A549 (cell line): ENCODE measurements around the gene OXSM. TPM values are rescaled to one million over a fixed set of nuclear protein-coding genes. Genes with fewer than 3 reads are reported as not detected.

Source experiments
- ATAC-seq, 2 experiments: fragments of 200-7000 bp in 1 of 2; fragments of >200 bp in 1 of 2; cut with Nextera tagmentation in 1 of 2; cut with Tn5 transposase in 1 of 2; 3 replicates each; pipeline versions ENCODE4 v1.8.0 to v1.9.1; 2018 to 2020; ENCODE audit warnings: mild to moderate bottlenecking in 1 of 2, moderate library complexity in 1 of 2
- CTCF ChIA-PET: fragments of 300-600 bp; sonication (Branson Sonifier 250); formaldehyde crosslinking; extraction: SDS; loops from one replicate; lab custom pipeline; 2021; ENCODE audit warnings: antibody characterized with exemption, inconsistent platforms; lab: Yijun Ruan, JAX
- POLR2A ChIA-PET: fragments of 350-600 bp; formaldehyde crosslinking; extraction: SDS; loops from one replicate; lab custom pipeline; 2021; ENCODE audit warnings: antibody characterized with exemption, inconsistent platforms; lab: Yijun Ruan, JAX
- DNase-seq, 2 experiments: peaks; one replicate each; pipeline versions ENCODE4 v3.0.0 to v3.0.0-alpha.2; 2011 to 2016; ENCODE audit warnings: low read depth in 1 of 2, low spot score in 1 of 2
- FAIRE-seq: peaks from 2 replicates; lab custom pipeline; 2011; peaks lifted over from hg19 to GRCh38; lab: Jason Lieb, UNC
- H3K27ac ChIP-seq, 2 experiments: fragments of >200 bp; sonication (Bioruptor Twin); formaldehyde crosslinking; 3 replicates each; pipeline ENCODE4 v1.5.1; 2016 to 2017
- H3K4me1 ChIP-seq: fragments of >200 bp; sonication (Bioruptor Twin); formaldehyde crosslinking; 3 replicates; pipeline ENCODE4 v1.6.1; 2016
- H3K4me2 ChIP-seq: fragments of >200 bp; sonication (Bioruptor Twin); formaldehyde crosslinking; 3 replicates; pipeline ENCODE4 v1.6.1; 2016
- H3K4me3 ChIP-seq: fragments of >200 bp; sonication (Bioruptor Twin); formaldehyde crosslinking; 3 replicates; pipeline ENCODE4 v1.5.1; 2016
- H3K9me3 ChIP-seq: fragments of >200 bp; sonication (Bioruptor Twin); formaldehyde crosslinking; 3 replicates; pipeline ENCODE4 v1.6.1; 2016
- BCL3 ChIP-seq: fragments of >200 bp; sonication (Bioruptor Twin); formaldehyde crosslinking; IDR thresholded peaks from 3 replicates; pipeline ENCODE4 v1.6.1; 2016
- CBX2 ChIP-seq: fragments of 200-600 bp; sonication (generic); IDR thresholded peaks from 2 replicates; pipeline ENCODE4 v1.6.1; 2016; ENCODE audit warnings: low read depth, mild to moderate bottlenecking, borderline replicate concordance
- CBX8 ChIP-seq: fragments of 200-600 bp; sonication (generic); IDR thresholded peaks from 2 replicates; pipeline ENCODE4 v1.6.1; 2016
- CEBPB ChIP-seq, 2 experiments: fragments of >200 bp in 1 of 2; sonication (Bioruptor Twin) in 1 of 2; formaldehyde crosslinking in 1 of 2; IDR thresholded peaks; 2 replicates each; pipeline ENCODE4 v1.6.1; 2012 to 2016
- CHD4 ChIP-seq: fragments of 200-600 bp; sonication (generic); IDR thresholded peaks from 2 replicates; pipeline ENCODE4 v1.6.1; 2016; ENCODE audit warnings: antibody characterized with exemption, mild to moderate bottlenecking, borderline replicate concordance
- EHF ChIP-seq: fragments of 250-450 bp; sonication (Bioruptor Pico); IDR thresholded peaks from 2 replicates; pipeline ENCODE4 v1.5.0; 2020; ENCODE audit warnings: mild to moderate bottlenecking
- EHMT2 ChIP-seq: fragments of 200-600 bp; sonication (generic); IDR thresholded peaks from 2 replicates; pipeline ENCODE4 v1.6.1; 2016; ENCODE audit warnings: antibody characterized with exemption, low read depth, mild to moderate bottlenecking, moderate library complexity
- ELK1 ChIP-seq: fragments of 150-350 bp; IDR thresholded peaks from 2 replicates; pipeline ENCODE4 v1.6.1; 2014; ENCODE audit warnings: low read depth, mild to moderate bottlenecking, low read length
- EP300 ChIP-seq, 2 experiments: fragments of >200 bp; sonication (Bioruptor Twin); formaldehyde crosslinking; IDR thresholded peaks; 2 replicates in 1 of 2; 3 replicates in 1 of 2; pipeline ENCODE4 v1.6.1; 2016 to 2017
- ESRRA ChIP-seq: fragments of 150-350 bp; IDR thresholded peaks from 2 replicates; pipeline ENCODE4 v1.6.1; 2014; ENCODE audit warnings: mild to moderate bottlenecking, low read length, borderline replicate concordance
- FOSB ChIP-seq: fragments of 250-450 bp; sonication (Bioruptor Pico); IDR thresholded peaks from 2 replicates; pipeline ENCODE4 v1.5.0; 2020; ENCODE audit warnings: mild to moderate bottlenecking, moderate library complexity
- FOXS1 ChIP-seq: fragments of 250-450 bp; sonication (Bioruptor Pico); IDR thresholded peaks from 2 replicates; pipeline ENCODE4 v1.5.0; 2020; ENCODE audit warnings: mild to moderate bottlenecking, moderate library complexity
- GATA3 ChIP-seq: IDR thresholded peaks from 2 replicates; pipeline ENCODE4 v1.6.1; 2012; ENCODE audit warnings: borderline replicate concordance
- HDAC2 ChIP-seq: fragments of 200-600 bp; sonication (generic); IDR thresholded peaks from 2 replicates; pipeline ENCODE4 v1.6.1; 2016
- HES2 ChIP-seq: fragments of >200 bp; sonication (Bioruptor Twin); formaldehyde crosslinking; IDR thresholded peaks from 2 replicates; pipeline ENCODE4 v1.6.1; 2016
- HEYL ChIP-seq: fragments of 250-450 bp; sonication (Bioruptor Pico); IDR thresholded peaks from 2 replicates; pipeline ENCODE4 v1.8.0; 2021; ENCODE audit warnings: mild to moderate bottlenecking, moderate library complexity
- HOXA7 ChIP-seq: fragments of 250-450 bp; sonication (Bioruptor Pico); IDR thresholded peaks from 2 replicates; pipeline ENCODE4 v1.5.0; 2020; ENCODE audit warnings: mild to moderate bottlenecking, moderate library complexity
- JUNB ChIP-seq: fragments of >200 bp; sonication (Bioruptor Twin); formaldehyde crosslinking; IDR thresholded peaks from 2 replicates; pipeline ENCODE4 v1.6.1; 2016
- KDM1A ChIP-seq: fragments of 200-600 bp; sonication (generic); IDR thresholded peaks from 2 replicates; pipeline ENCODE4 v1.6.1; 2016; ENCODE audit warnings: low read depth, mild to moderate bottlenecking
- MAFK ChIP-seq: fragments of 450-650 bp; IDR thresholded peaks from 2 replicates; pipeline ENCODE4 v1.6.1; 2014; ENCODE audit not compliant: partially characterized antibody
- MAZ ChIP-seq: fragments of 150-350 bp; IDR thresholded peaks from 2 replicates; pipeline ENCODE4 v1.6.1; 2014; ENCODE audit warnings: antibody characterized with exemption, low read depth, low read length, borderline replicate concordance
- NR3C1 ChIP-seq: fragments of >200 bp; sonication (Bioruptor Twin); formaldehyde crosslinking; IDR thresholded peaks from 3 replicates; pipeline ENCODE4 v1.6.1; 2017
- POLR2A ChIP-seq: IDR thresholded peaks from 2 replicates; pipeline ENCODE4 v1.6.1; 2012; ENCODE audit warnings: mild to moderate bottlenecking, low read length
- POLR2AphosphoS2 ChIP-seq: conservative IDR thresholded peaks from 2 replicates; pipeline ENCODE4 v1.6.1; 2012; ENCODE audit warnings: low read length, improper control_type of control experiment, inconsistent platforms
- RCOR1 ChIP-seq: fragments of 150-350 bp; IDR thresholded peaks from 2 replicates; pipeline ENCODE4 v1.6.1; 2014; ENCODE audit warnings: antibody characterized with exemption, low read length, low read depth
- REST ChIP-seq: fragments of 200-600 bp; sonication (generic); IDR thresholded peaks from 2 replicates; pipeline ENCODE4 v1.6.1; 2016; ENCODE audit warnings: antibody characterized with exemption, mild to moderate bottlenecking, moderate library complexity
- ZFP36 ChIP-seq: fragments of 450-650 bp; IDR thresholded peaks from 2 replicates; pipeline ENCODE4 v1.6.1; 2014; ENCODE audit warnings: borderline replicate concordance; ENCODE audit not compliant: partially characterized antibody
- ZNF302 ChIP-seq: fragments of 250-450 bp; sonication (Bioruptor Pico); IDR thresholded peaks from 2 replicates; pipeline ENCODE4 v1.9.0; 2021; ENCODE audit warnings: inconsistent platforms, mild to moderate bottlenecking, moderate library complexity
- WGBS: methylation state at CpG from one replicate; pipeline ENCODE4 v1.1.6; 2017; ENCODE audit errors: missing lambda C conversion rate; 5-methylcytosine and 5-hydroxymethylcytosine counted together
- polyA plus RNA-seq, 4 experiments: library from polyadenylated mRNA; depleted of rRNA in 3 of 4; stranded (reverse); fragments of >200 nt; fragmentation: RNase III in 1 of 4; extraction: RNeasy Plus Mini Kit Qiagen cat#74134 plus additional on column Dnase treatment in 1 of 4; gene quantifications; 2 replicates in 3 of 4; 3 replicates in 1 of 4; pipeline ENCODE4 v1.2.3, GENCODE V29; 2011 to 2017

Gene OXSM
- polyA plus RNA-seq, 2 of the 4 experiments (the other 2 are of a cell fraction) = 19.1 to 43.9 TPM

GRCh38 chr3:25801786-25802185 lies 11.9 kb downstream of the OXSM start:
- ATAC-seq (no peak), DNase-seq (no peak), FAIRE-seq (no peak)
- Histone ChIP-seq H3K9me3 (no peaks in the 10 kb centered on the region), H3K4me3 (no peak overlapping the region), H3K4me2 (no peak overlapping the region), H3K27ac (no peak overlapping the region), H3K4me1 (no peaks in the 10 kb centered on the region)
- TF ChIP-seq MAZ (no peak), NR3C1 (no peak), POLR2AphosphoS2 (no peak), ZNF302 (CRISPR knock-in tag) (no peak), KDM1A (no peak), CHD4 (no peak), ESRRA (no peak), EHF (no peak), FOSB (no peak), CBX2 (no peak), CEBPB (IDR thresholded peaks at IDR 0.05) (no peak), MAFK (no peak), HDAC2 (no peak), REST (no peak), ZFP36 (no peak), FOXS1 (CRISPR knock-in tag) (no peak), POLR2A (no peak), HOXA7 (CRISPR knock-in tag) (no peak), HEYL (CRISPR knock-in tag) (no peak), BCL3 (no peak)
- ChIA-PET CTCF (interaction anchor here (0.6 to 1.0 kb wide), 2 partner anchors 54 to 1061 kb away, joined by 3 to 5 read pairs; no protein-coding TSS in a partner anchor), POLR2A (no interaction called here)
- 49% methylated on average over 3 of the region's 3 CpGs for WGBS

- no peak overlapping the region for H3K27ac ChIP-seq
- CTCF ChIA-PET = interaction anchor here (1.5 kb wide), 1 partner anchor 19 kb away, joined by 3 read pairs; no protein-coding TSS in a partner anchor
- POLR2A ChIA-PET = no interaction called here
- no peak overlapping the region for H3K4me2 ChIP-seq
- DNase-seq (no peak), ATAC-seq (no peak), FAIRE-seq (no peak)
- H3K4me1 ChIP-seq = no peaks in the 10 kb centered on the region
- 61% methylated on average over 2 of the region's 2 CpGs for WGBS
- TF ChIP-seq ZNF302 (CRISPR knock-in tag) (no peak), CBX8 (no peak), JUNB (no peak), GATA3 (no peak), RCOR1 (no peak), POLR2A (no peak), BCL3 (no peak), HES2 (no peak), EP300 (IDR thresholded peaks at IDR 0.05) (no peak), EHMT2 (no peak), MAZ (no peak), HOXA7 (CRISPR knock-in tag) (no peak), ELK1 (no peak), MAFK (no peak), FOSB (no peak)
- H3K4me3 ChIP-seq = no peak overlapping the region
- H3K9me3 ChIP-seq = no peaks in the 10 kb centered on the region
Measured at GRCh38 chr3:25803833-25804232, 13.9 kb downstream of the OXSM start.
